ENCODE measurements around the gene UQCRC2.

Gene UQCRC2

GRCh38 chr16:22014271-22014873 is 61.2 kb downstream of the UQCRC2 start:
- Histone ChIP-seq H3K9me2 (replicated peaks; ENCODE audit: control insufficient read depth, low read length) (no peaks in the 10 kb centered on the region), H3F3A (ENCODE audit: control insufficient read depth, insufficient read depth) (0 out of 2 replicates have a peak, but pooled peaks cover 3% of the 10 kb centered on the region), H3K9me3 (ENCODE audit: control insufficient read depth, insufficient read depth, low read length) (no peaks in the 10 kb centered on the region), H4K20me1 (ENCODE audit: control insufficient read depth, insufficient read depth, low read depth, low read length) (peaks cover 10% of the 10 kb centered on the region), H3K27ac (ENCODE audit: low read depth, low read length) (no peak overlapping the region), H3K4me2 (ENCODE audit: low read length) (no peak overlapping the region), H3K79me2 (ENCODE audit: control insufficient read depth, low read length) (peaks cover 73% of the 10 kb centered on the region), H3K4me1 (ENCODE audit: control insufficient read depth, low read length) (peaks cover 7% of the 10 kb centered on the region), H3K4me3 (ENCODE audit: low read length) (no peak overlapping the region), H3K27me3 (ENCODE audit: control insufficient read depth, low read length) (no peaks in the 10 kb centered on the region), H3K36me3 (ENCODE audit: control insufficient read depth, low read length) (no peaks in the 10 kb centered on the region)
- TF ChIP-seq EZH2phosphoT487 (IDR thresholded peaks at IDR 0.05; ENCODE audit: borderline replicate concordance, low read length), result no peak

DNA sequence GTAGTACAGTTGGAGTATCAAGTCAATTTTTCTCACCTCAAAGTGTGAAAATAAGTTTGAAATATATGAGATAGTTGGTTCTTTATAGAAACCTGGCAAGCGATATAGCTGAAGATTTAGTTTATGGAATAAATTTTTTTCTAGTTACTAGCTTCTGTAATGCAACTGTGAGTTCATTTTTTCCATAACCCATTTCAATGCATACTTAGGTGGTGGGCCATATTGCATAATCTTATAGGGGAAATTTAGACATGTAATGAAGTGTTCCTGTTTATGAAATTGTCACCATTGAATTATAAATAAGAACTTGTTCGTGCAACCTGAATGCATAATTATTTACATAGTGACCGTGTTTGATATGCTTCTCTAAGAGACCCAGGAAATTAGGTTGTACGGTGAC is 63.8 kb downstream of the UQCRC2 start:
- Histone ChIP-seq H4K20me1 (ENCODE audit: control insufficient read depth, insufficient read depth, low read depth, low read length) (peaks cover 10% of the 10 kb centered on the region), H3K36me3 (ENCODE audit: control insufficient read depth, low read length) (no peaks in the 10 kb centered on the region), H3K4me1 (ENCODE audit: control insufficient read depth, low read length) (peaks cover 6% of the 10 kb centered on the region), H3K9me2 (replicated peaks; ENCODE audit: control insufficient read depth, low read length) (no peaks in the 10 kb centered on the region), H3F3A (ENCODE audit: control insufficient read depth, insufficient read depth) (no peaks in the 10 kb centered on the region), H3K79me2 (ENCODE audit: control insufficient read depth, low read length) (peaks cover 68% of the 10 kb centered on the region), H3K9me3 (ENCODE audit: control insufficient read depth, insufficient read depth, low read length) (no peaks in the 10 kb centered on the region), H3K27me3 (ENCODE audit: control insufficient read depth, low read length) (no peaks in the 10 kb centered on the region), H3K4me3 (ENCODE audit: low read length) (no peak overlapping the region), H3K4me2 (ENCODE audit: low read length) (no peak overlapping the region), H3K27ac (ENCODE audit: low read depth, low read length) (no peak overlapping the region)
- TF ChIP-seq EZH2phosphoT487 (IDR thresholded peaks at IDR 0.05; ENCODE audit: borderline replicate concordance, low read length), result no peak
- TF ChIP-seq CTCF (IDR thresholded peaks at IDR 0.05; ENCODE audit: low read depth, low read length, poor library complexity, severe bottlenecking), result no peak

DNA sequence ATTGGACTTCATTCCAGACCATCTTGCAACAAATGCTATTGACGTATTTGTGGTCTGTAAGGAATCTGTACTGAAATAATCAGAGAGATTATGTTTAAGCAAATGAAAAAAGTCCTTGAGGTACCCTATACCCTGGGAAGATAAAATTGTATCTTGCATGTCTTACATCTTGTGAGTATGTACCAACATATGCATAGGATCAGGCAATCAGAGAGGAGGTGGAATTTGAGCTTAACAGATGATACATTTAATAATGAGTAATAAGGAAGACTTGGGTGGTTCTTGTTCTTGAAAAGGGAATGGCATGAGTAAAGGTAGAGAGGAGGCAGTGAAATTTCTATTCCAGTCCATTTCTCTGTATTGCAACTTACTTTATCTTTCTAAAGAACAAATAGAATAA is 65.4 kb downstream of the UQCRC2 start:
- no peaks in the 10 kb centered on the region for H3F3A ChIP-seq (ENCODE audit: control insufficient read depth, insufficient read depth)
- H3K4me3 ChIP-seq (ENCODE audit: low read length), result no peak overlapping the region
- peaks cover 6% of the 10 kb centered on the region for H3K4me1 ChIP-seq (ENCODE audit: control insufficient read depth, low read length)
- H3K27ac ChIP-seq (ENCODE audit: low read depth, low read length), result no peak overlapping the region
- H3K9me2 ChIP-seq (replicated peaks; ENCODE audit: control insufficient read depth, low read length), result no peaks in the 10 kb centered on the region
- H3K27me3 ChIP-seq (ENCODE audit: control insufficient read depth, low read length), result no peaks in the 10 kb centered on the region
- H4K20me1 ChIP-seq (ENCODE audit: control insufficient read depth, insufficient read depth, low read depth, low read length), result peaks cover 10% of the 10 kb centered on the region
- H3K36me3 ChIP-seq (ENCODE audit: control insufficient read depth, low read length), result no peaks in the 10 kb centered on the region
- H3K4me2 ChIP-seq (ENCODE audit: low read length), result no peak overlapping the region
- peaks cover 65% of the 10 kb centered on the region for H3K79me2 ChIP-seq (ENCODE audit: control insufficient read depth, low read length)
- H3K9me3 ChIP-seq (ENCODE audit: control insufficient read depth, insufficient read depth, low read length), result no peaks in the 10 kb centered on the region
- TF ChIP-seq CTCF (IDR thresholded peaks at IDR 0.05; ENCODE audit: low read depth, low read length, poor library complexity, severe bottlenecking) (no peak), EZH2phosphoT487 (IDR thresholded peaks at IDR 0.05; ENCODE audit: borderline replicate concordance, low read length) (no peak)

- Histone ChIP-seq H4K20me1 (ENCODE audit: control insufficient read depth, insufficient read depth, low read depth, low read length) (peaks cover 3% of the 10 kb centered on the region; the same call in 1 of the 2 replicates), H3K9me3 (ENCODE audit: control insufficient read depth, insufficient read depth, low read length) (no peaks in the 10 kb centered on the region), H3F3A (ENCODE audit: control insufficient read depth, insufficient read depth) (no peaks in the 10 kb centered on the region), H3K4me1 (ENCODE audit: control insufficient read depth, low read length) (peaks cover 9% of the 10 kb centered on the region), H3K9me2 (replicated peaks; ENCODE audit: control insufficient read depth, low read length) (no peaks in the 10 kb centered on the region), H3K27ac (ENCODE audit: low read depth, low read length) (no peak overlapping the region), H3K27me3 (ENCODE audit: control insufficient read depth, low read length) (no peaks in the 10 kb centered on the region), H3K36me3 (ENCODE audit: control insufficient read depth, low read length) (no peaks in the 10 kb centered on the region), H3K4me3 (ENCODE audit: low read length) (no peak overlapping the region), H3K4me2 (ENCODE audit: low read length) (no peak overlapping the region), H3K79me2 (ENCODE audit: control insufficient read depth, low read length) (peaks cover 40% of the 10 kb centered on the region)
- TF ChIP-seq EZH2phosphoT487 (IDR thresholded peaks at IDR 0.05; ENCODE audit: borderline replicate concordance, low read length) (no peak), CTCF (IDR thresholded peaks at IDR 0.05; ENCODE audit: low read depth, low read length, poor library complexity, severe bottlenecking) (no peak)
Observed at GRCh38 chr16:22022151-22022550, 69.0 kb downstream of the UQCRC2 start.
